RWPE1 (cell line): Measurements from ENCODE around the gene RSF1.

Experiments used
- CTCF ChIA-PET: fragments of 350-600 bp; sonication (Branson Sonifier 250); formaldehyde crosslinking; extraction: SDS; loops from one replicate; lab custom pipeline; 2021; lab: Yijun Ruan, JAX
- POLR2A ChIA-PET: fragments of 400-600 bp; formaldehyde crosslinking; extraction: SDS; loops from one replicate; lab custom pipeline; 2020; ENCODE audit warnings: antibody characterized with exemption; ENCODE audit not compliant: low non-redundant PET; lab: Yijun Ruan, JAX
- DNase-seq: peaks from one replicate; pipeline ENCODE4 v3.0.0; 2012; ENCODE audit warnings: low spot score
- H3K27ac ChIP-seq: fragments of 450-650 bp; 2 replicates; pipeline ENCODE4 v1.5.1; 2017
- CTCF ChIP-seq: fragments of 450-650 bp; conservative IDR thresholded peaks from 2 replicates; pipeline ENCODE4 v1.5.1; 2017; ENCODE audit warnings: low read depth, mild to moderate bottlenecking

The RSF1 gene

GRCh38 chr11:77749232-77749631 is 71.3 kb downstream of the RSF1 start:
- DNase-seq, result no peak
- ChIA-PET POLR2A (interaction anchor here (0.6 kb wide), 1 partner anchor 12 kb away, joined by 4 read pairs; no protein-coding TSS in a partner anchor), CTCF (no interaction called here)
- no peak for TF ChIP-seq CTCF
- H3K27ac ChIP-seq, result no peak overlapping the region

DNA sequence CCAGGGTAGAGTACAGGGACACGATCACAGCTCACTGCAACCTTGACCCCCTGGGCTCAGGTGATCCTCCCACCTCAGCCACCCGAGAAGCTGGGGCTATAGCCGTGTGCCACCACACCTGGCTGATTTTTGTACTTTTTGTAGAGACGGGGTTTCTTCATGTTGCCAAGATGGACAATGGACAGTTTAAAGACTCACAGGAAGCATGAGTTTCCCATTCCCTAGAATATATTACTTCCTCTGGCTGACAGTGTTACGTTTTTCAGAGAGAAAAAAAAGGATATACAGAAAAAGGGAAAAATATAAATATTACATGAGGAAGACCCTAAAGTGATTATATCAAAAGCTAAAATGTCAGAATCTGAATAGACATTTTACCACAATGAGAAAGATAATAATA is 72.3 kb downstream of the RSF1 start:
- CTCF ChIA-PET, result interaction anchor here (0.6 kb wide), 1 partner anchor 249 kb away, joined by 3 read pairs; no protein-coding TSS in a partner anchor
- H3K27ac ChIP-seq, result no peak overlapping the region
- TF ChIP-seq CTCF, result no peak
- POLR2A ChIA-PET, result no interaction called here
- DNase-seq, result no peak

DNA sequence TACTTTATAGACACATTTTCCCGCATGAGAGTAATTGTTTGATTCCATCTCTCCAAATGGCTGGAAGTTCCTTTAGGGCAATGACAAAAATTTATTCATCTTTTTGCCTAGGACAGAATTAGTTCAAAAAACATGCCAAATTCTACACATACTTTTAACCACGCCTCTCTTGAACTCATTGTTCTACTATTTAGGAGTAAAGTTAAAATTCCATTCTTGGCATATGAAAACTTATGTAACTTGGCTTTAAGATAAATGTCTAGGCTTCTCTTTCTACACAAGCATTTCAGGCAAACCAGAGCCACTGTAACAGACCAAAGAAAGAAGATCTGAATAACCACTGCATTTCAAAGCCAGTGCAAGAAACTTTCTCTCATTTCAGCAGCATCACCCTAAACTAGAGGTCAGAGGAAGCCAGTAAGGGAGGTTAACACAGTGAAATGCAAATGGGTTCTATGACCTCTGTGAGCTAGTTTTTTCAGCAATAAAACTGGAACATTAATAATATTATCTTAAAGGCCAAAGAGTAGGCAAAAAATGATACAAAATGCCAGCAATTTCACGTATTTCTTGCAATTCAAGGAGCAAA is 73.0 kb downstream of the RSF1 start:
- POLR2A ChIA-PET, result no interaction called here
- no peak overlapping the region for H3K27ac ChIP-seq
- TF ChIP-seq CTCF, result no peak
- no peak for DNase-seq
- CTCF ChIA-PET, result no interaction called here

GRCh38 chr11:77736473-77736872 is 84.0 kb downstream of the RSF1 start:
- ChIA-PET CTCF (no interaction called here), POLR2A (no interaction called here)
- no peak for TF ChIP-seq CTCF
- no peak overlapping the region for H3K27ac ChIP-seq
- no peak for DNase-seq

DNA sequence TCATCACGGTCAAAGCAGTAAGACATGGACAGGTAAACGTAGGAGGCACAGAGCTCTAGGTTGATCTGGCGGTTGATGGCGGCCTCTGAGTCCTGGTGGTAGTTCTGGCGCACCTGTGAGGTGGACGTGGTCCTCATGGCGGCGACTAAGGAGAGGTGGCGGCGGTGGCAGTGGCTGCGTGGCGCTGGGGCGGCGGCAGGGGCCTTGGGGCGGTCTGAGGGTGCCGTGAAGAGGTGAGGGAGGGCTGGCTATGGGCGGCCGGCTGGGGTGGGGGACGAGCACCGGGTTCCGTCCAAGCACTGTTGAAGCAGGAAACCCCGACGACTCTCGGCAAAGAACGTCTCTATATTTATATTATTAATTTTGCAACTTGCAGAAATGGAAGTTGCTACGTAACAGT is 85.6 kb downstream of the RSF1 start:
- no peak overlapping the region for H3K27ac ChIP-seq
- CTCF ChIA-PET, result no interaction called here
- DNase-seq, result no peak
- no peak for TF ChIP-seq CTCF
- POLR2A ChIA-PET, result no interaction called here

GRCh38 chr11:77732143-77732542 is 88.4 kb downstream of the RSF1 start:
- no peak overlapping the region for H3K27ac ChIP-seq
- TF ChIP-seq CTCF, result no peak
- DNase-seq, result no peak
- POLR2A ChIA-PET, result no interaction called here
- CTCF ChIA-PET, result no interaction called here

DNA sequence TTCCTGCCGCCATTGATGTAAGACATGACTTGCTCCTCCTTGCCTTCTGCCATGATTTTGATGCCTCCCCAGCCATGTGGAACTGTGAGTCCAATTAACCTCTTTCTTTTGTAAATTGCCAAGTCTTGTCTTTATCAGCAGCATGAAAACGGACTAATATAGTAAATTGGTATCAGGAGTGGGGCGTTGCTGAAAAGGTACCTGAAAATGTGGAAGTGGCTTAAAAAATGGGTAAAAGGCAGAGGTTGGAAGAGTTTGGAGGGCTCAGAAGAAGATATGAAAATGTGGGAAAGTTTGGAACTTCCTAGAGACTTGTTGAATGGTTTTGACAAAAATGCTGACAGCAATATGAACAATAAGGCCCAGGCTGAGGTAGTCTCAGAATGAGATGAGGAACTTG is 89.7 kb downstream of the RSF1 start:
- POLR2A ChIA-PET, result no interaction called here
- H3K27ac ChIP-seq, result no peak overlapping the region
- DNase-seq, result no peak
- TF ChIP-seq CTCF, result no peak
- CTCF ChIA-PET, result no interaction called here
